Natural killer cell treated with Interleukin-12 subunit alpha and Interleukin-12 subunit beta and Interleukin-15 and Interleukin-18, amount 100 ng/mL, for 72 hours (primary cell): ENCODE data around the gene MEIG1. TPM values are rescaled to one million over a fixed set of nuclear protein-coding genes. Genes with fewer than 3 reads are reported as not detected.
"Not testable (repeated sequence)": the region's sequence is repeated elsewhere in the genome, so short reads cannot be mapped to it uniquely, and the experiment has no call there.

Source experiments
- ATAC-seq, 2 donors: fragments of 150-1000 bp; cut with Tn5 transposase in 1 of 2; sonication (Bioruptor Pico), chemical (Tn5 transposase) in 1 of 2; 2 replicates each; pipeline ENCODE4 v1.10.0; 2021
- DNase-seq: peaks from one replicate; pipeline ENCODE4 v3.0.0; 2022; ENCODE audit warnings: low spot score
- H3K27ac Mint-ChIP-seq, 2 donors: 1 replicate in 1 of 2; 2 replicates in 1 of 2; pipeline ENCODE4 v1.8.0; 2022; ENCODE audit warnings: mixed read lengths in 2 of 2, mild to moderate bottlenecking in 1 of 2, moderate library complexity in 1 of 2
- H3K27me3 Mint-ChIP-seq, 2 donors: 1 replicate in 1 of 2; 2 replicates in 1 of 2; pipeline ENCODE4 v1.8.0; 2022; ENCODE audit warnings: mixed read lengths in 2 of 2
- H3K36me3 Mint-ChIP-seq: one replicate; pipeline ENCODE4 v1.8.0; 2022; ENCODE audit warnings: mixed read lengths
- H3K4me1 Mint-ChIP-seq, 2 donors: 1 replicate in 1 of 2; 2 replicates in 1 of 2; pipeline ENCODE4 v1.8.0; 2022; ENCODE audit warnings: low read depth in 2 of 2, mixed read lengths in 2 of 2, mild to moderate bottlenecking in 1 of 2
- H3K4me3 Mint-ChIP-seq: one replicate; pipeline ENCODE4 v1.8.0; 2022; ENCODE audit warnings: mixed read lengths
- H3K9me3 Mint-ChIP-seq: 2 replicates; pipeline ENCODE4 v1.8.0; 2022; ENCODE audit warnings: mixed read lengths
- total RNA-seq, 2 donors: library from RNA; stranded (reverse); gene quantifications; one replicate each; pipeline ENCODE4 v1.2.3, GENCODE V29; 2022

Gene MEIG1
- total RNA-seq, 2 donors from 2014 or later, result not detected

- not testable (repeated sequence) for H3K36me3 Mint-ChIP-seq
These were observed 16.8 kb upstream of the MEIG1 start for GRCh38 chr10:14942147-14942949.

GRCh38 chr10:14942950-14943338 is 16.2 kb upstream of the MEIG1 start:
- peaks cover 5 to 16% of the 10 kb centered on the region in 2 donors for H3K4me1 Mint-ChIP-seq
- not testable (repeated sequence) for H3K27me3 Mint-ChIP-seq, DNase-seq, H3K36me3 Mint-ChIP-seq, H3K27ac Mint-ChIP-seq, H3K4me3 Mint-ChIP-seq, ATAC-seq, H3K9me3 Mint-ChIP-seq

More at GRCh38 chr10:14942147-14942949, 16.8 kb upstream of the MEIG1 start:
- ATAC-seq, H3K27me3 Mint-ChIP-seq, H3K27ac Mint-ChIP-seq, DNase-seq, H3K4me3 Mint-ChIP-seq, H3K9me3 Mint-ChIP-seq: not testable (repeated sequence)
- peaks cover 5 to 18% of the 10 kb centered on the region in 2 donors for H3K4me1 Mint-ChIP-seq

- H3K36me3 Mint-ChIP-seq, result peaks cover 6% of the 10 kb centered on the region
- no peak overlapping the region for H3K27ac Mint-ChIP-seq
- no peak overlapping the region for H3K4me3 Mint-ChIP-seq
These were observed 14.1 kb upstream of the MEIG1 start for GRCh38 chr10:14945108-14945507.

GRCh38 chr10:14947268-14947667 is 11.9 kb upstream of the MEIG1 start:
- Mint-ChIP-seq H3K4me3 (no peak overlapping the region), H3K36me3 (peaks cover 6% of the 10 kb centered on the region), H3K27ac (no peak overlapping the region), H3K27me3 (no peaks in the 10 kb centered on the region), H3K4me1 (peaks cover 25% of the 10 kb centered on the region in 2 donors), H3K9me3 (no peaks in the 10 kb centered on the region)
- ATAC-seq (no peak), DNase-seq (no peak)

More at GRCh38 chr10:14945108-14945507, 14.1 kb upstream of the MEIG1 start:
- Mint-ChIP-seq H3K4me1 (peaks cover 13 to 17% of the 10 kb centered on the region in 2 donors), H3K9me3 (no peaks in the 10 kb centered on the region), H3K27me3 (no peaks in the 10 kb centered on the region)
- no peak for ATAC-seq
- DNase-seq, result no peak

GRCh38 chr10:14949291-14949690 is 9.9 kb upstream of the MEIG1 start:
- peaks cover 6% of the 10 kb centered on the region for H3K36me3 Mint-ChIP-seq
- no peak overlapping the region for H3K4me3 Mint-ChIP-seq
- no peaks in the 10 kb centered on the region for H3K9me3 Mint-ChIP-seq
- ATAC-seq (no peak), DNase-seq (no peak)
- H3K27ac Mint-ChIP-seq, result peak overlapping the region in 1 of 2 donors; percentile 75
- H3K4me1 Mint-ChIP-seq, result peaks cover 31 to 35% of the 10 kb centered on the region in 2 donors
- H3K27me3 Mint-ChIP-seq, result no peaks in the 10 kb centered on the region

GRCh38 chr10:14952851-14953423 is 6.3 kb upstream of the MEIG1 start:
- peaks cover 6% of the 10 kb centered on the region for H3K36me3 Mint-ChIP-seq
- H3K4me1 Mint-ChIP-seq, result peaks cover 43 to 46% of the 10 kb centered on the region in 2 donors
- no peak for ATAC-seq
- H3K27me3 Mint-ChIP-seq, result no peaks in the 10 kb centered on the region
- peak overlapping the region; percentile 98 for H3K4me3 Mint-ChIP-seq
- DNase-seq, result no peak
- H3K9me3 Mint-ChIP-seq, result no peaks in the 10 kb centered on the region
- peak overlapping the region; percentile 93 to 97 for H3K27ac Mint-ChIP-seq

- H3K27ac Mint-ChIP-seq, result peak overlapping the region; percentile 93 to 97
- H3K4me3 Mint-ChIP-seq, result peak overlapping the region; percentile 98
- H3K36me3 Mint-ChIP-seq, result peaks cover 6% of the 10 kb centered on the region
- ATAC-seq, result peak; percentile 23 to 77
- peaks cover 44 to 49% of the 10 kb centered on the region in 2 donors for H3K4me1 Mint-ChIP-seq
- no peaks in the 10 kb centered on the region for H3K27me3 Mint-ChIP-seq
- no peaks in the 10 kb centered on the region for H3K9me3 Mint-ChIP-seq
- peak; percentile 75 for DNase-seq
These were observed 5.7 kb upstream of the MEIG1 start for GRCh38 chr10:14953424-14954000.

GRCh38 chr10:14954001-14954770 is 5.0 kb upstream of the MEIG1 start, which contains the start of gene DCLRE1C:
Gene DCLRE1C (minus strand): TSS chr10:14954096. CDS start chr10:14954010, 86 bp downstream.
- Mint-ChIP-seq H3K9me3 (no peaks in the 10 kb centered on the region), H3K27ac (peak within 1 kb of the TSS; percentile 93 to 97), H3K27me3 (no peaks in the 10 kb centered on the region), H3K4me1 (peaks cover 45 to 47% of the 10 kb centered on the region in 2 donors), H3K36me3 (peaks cover 4% of the 10 kb centered on the region), H3K4me3 (peak within 1 kb of the TSS; percentile 98)
- ATAC-seq, result peak; percentile 96
- peak; percentile 95 for DNase-seq

- peak overlapping the region; percentile 93 to 97 for H3K27ac Mint-ChIP-seq
- no peaks in the 10 kb centered on the region for H3K9me3 Mint-ChIP-seq
- no peaks in the 10 kb centered on the region for H3K27me3 Mint-ChIP-seq
- no peak for DNase-seq
- peak overlapping the region; percentile 98 for H3K4me3 Mint-ChIP-seq
- no peaks in the 10 kb centered on the region for H3K36me3 Mint-ChIP-seq
- H3K4me1 Mint-ChIP-seq, result peaks cover 40 to 41% of the 10 kb centered on the region in 2 donors
- ATAC-seq, result no peak
These were observed 4.3 kb upstream of the MEIG1 start for GRCh38 chr10:14954934-14955333.

GRCh38 chr10:14958872-14959220 is 342 bp upstream of the MEIG1 start:
- H3K4me1 Mint-ChIP-seq, result peaks cover 20 to 22% of the 10 kb centered on the region in 2 donors
- ATAC-seq (no peak), DNase-seq (no peak)
- no peaks in the 10 kb centered on the region for H3K9me3 Mint-ChIP-seq
- H3K27ac Mint-ChIP-seq, result peak overlapping the region; percentile 98 to 99
- peak overlapping the region; percentile 97 for H3K4me3 Mint-ChIP-seq
- H3K36me3 Mint-ChIP-seq, result no peaks in the 10 kb centered on the region
- no peaks in the 10 kb centered on the region for H3K27me3 Mint-ChIP-seq

GRCh38 chr10:14967897-14968296 is 8.7 kb downstream of the MEIG1 start:
- Mint-ChIP-seq H3K4me3 (no peak overlapping the region), H3K27ac (no peak overlapping the region), H3K9me3 (no peaks in the 10 kb centered on the region), H3K27me3 (no peaks in the 10 kb centered on the region), H3K36me3 (no peaks in the 10 kb centered on the region), H3K4me1 (no peaks in the 10 kb centered on the region)
- DNase-seq, result no peak
- no peak for ATAC-seq

- peak in 1 of 2 donors; percentile 59 for ATAC-seq
These were observed 12.8 kb downstream of the MEIG1 start for GRCh38 chr10:14971867-14972448.

More at GRCh38 chr10:14971867-14972448, 12.8 kb downstream of the MEIG1 start:
- Mint-ChIP-seq H3K4me3 (no peak overlapping the region), H3K4me1 (peaks cover 0 to 3% of the 10 kb centered on the region in 2 donors), H3K9me3 (no peaks in the 10 kb centered on the region), H3K27ac (no peak overlapping the region), H3K36me3 (no peaks in the 10 kb centered on the region), H3K27me3 (peaks cover 7 to 12% of the 10 kb centered on the region in 2 donors)
- no peak for DNase-seq
